CD4-positive, CD25-positive, alpha-beta regulatory T cell (primary cell): Measurements from ENCODE around the gene GTPBP8. TPM values are rescaled to one million over a fixed set of nuclear protein-coding genes. Genes with fewer than 3 reads are reported as not detected.

Source experiments
- ATAC-seq, 2 donors: fragments of 150-1000 bp; cut with Tn5 transposase; one replicate each; pipeline ENCODE4 v1.10.0; 2021; ENCODE audit warnings: low read depth in 2 of 2, moderate number of reproducible peaks in 2 of 2, moderate library complexity in 1 of 2
- DNase-seq, 3 donors: peaks; one replicate each; pipeline versions ENCODE4 v3.0.0 to v3.0.0-alpha.2; 2012 to 2022; ENCODE audit warnings: mixed read lengths in 1 of 3
- H3K27ac ChIP-seq: one replicate; pipeline ENCODE4 v1.7.0; 2013; ENCODE audit warnings: mild to moderate bottlenecking, low read length; ENCODE audit not compliant: insufficient read depth, poor library complexity, severe bottlenecking
- H3K27me3 ChIP-seq: one replicate; pipeline ENCODE4 v1.7.0; 2013; ENCODE audit warnings: low read length; ENCODE audit not compliant: control insufficient read depth, insufficient read depth
- H3K36me3 ChIP-seq: one replicate; pipeline ENCODE4 v1.7.0; 2013; ENCODE audit warnings: mild to moderate bottlenecking, low read length, moderate library complexity; ENCODE audit not compliant: control insufficient read depth, insufficient read depth
- H3K4me1 ChIP-seq: 2 replicates; pipeline ENCODE4 v1.7.0; 2013; ENCODE audit warnings: mild to moderate bottlenecking, low read length; ENCODE audit not compliant: insufficient read depth, control insufficient read depth, poor library complexity, severe bottlenecking
- H3K4me3 ChIP-seq: one replicate; pipeline ENCODE4 v1.7.0; 2013; ENCODE audit warnings: low read depth, mild to moderate bottlenecking, low read length, moderate library complexity
- H3K9me3 ChIP-seq, 2 experiments: 1 replicate in 1 of 2; 2 replicates in 1 of 2; pipeline ENCODE4 v1.7.0; 2013; ENCODE audit warnings: low read length in 2 of 2, mild to moderate bottlenecking in 1 of 2, moderate library complexity in 1 of 2; ENCODE audit not compliant: control insufficient read depth in 2 of 2
- H3K27ac Mint-ChIP-seq, 3 donors: one replicate each; pipeline ENCODE4 v1.8.0; 2020 to 2022; ENCODE audit warnings: mild to moderate bottlenecking in 3 of 3, mixed read lengths in 3 of 3, moderate library complexity in 2 of 3
- H3K27me3 Mint-ChIP-seq: one replicate; pipeline ENCODE4 v1.8.0; 2022; ENCODE audit warnings: mild to moderate bottlenecking, mixed read lengths
- H3K36me3 Mint-ChIP-seq: one replicate; pipeline ENCODE4 v1.8.0; 2020; ENCODE audit warnings: mixed read lengths
- H3K4me1 Mint-ChIP-seq, 4 donors: one replicate each; pipeline ENCODE4 v1.8.0; 2020 to 2022; ENCODE audit warnings: mixed read lengths in 4 of 4, mild to moderate bottlenecking in 1 of 4
- H3K4me3 Mint-ChIP-seq, 4 donors: one replicate each; pipeline ENCODE4 v1.8.0; 2020 to 2022; ENCODE audit warnings: mild to moderate bottlenecking in 4 of 4, mixed read lengths in 4 of 4, moderate library complexity in 3 of 4
- H3K9me3 Mint-ChIP-seq, 7 donors: one replicate each; pipeline ENCODE4 v1.8.0; 2020 to 2022; ENCODE audit warnings: mixed read lengths in 7 of 7, mild to moderate bottlenecking in 3 of 7, moderate library complexity in 2 of 7
- polyA plus RNA-seq, 4 donors: library from polyadenylated mRNA; unstranded; fragments of 300-500 nt; fragmentation: Illumina TruSeq; gene quantifications; one replicate each; pipeline ENCODE4 v1.2.3, GENCODE V29; 2021
- total RNA-seq: library from RNA; stranded (reverse); gene quantifications from one replicate; pipeline ENCODE4 v1.2.3, GENCODE V29; 2022

Gene GTPBP8
- total and polyA plus RNA-seq, 5 donors from 2014 or later = 17.0 to 25.7 (median 18.8) TPM

DNA sequence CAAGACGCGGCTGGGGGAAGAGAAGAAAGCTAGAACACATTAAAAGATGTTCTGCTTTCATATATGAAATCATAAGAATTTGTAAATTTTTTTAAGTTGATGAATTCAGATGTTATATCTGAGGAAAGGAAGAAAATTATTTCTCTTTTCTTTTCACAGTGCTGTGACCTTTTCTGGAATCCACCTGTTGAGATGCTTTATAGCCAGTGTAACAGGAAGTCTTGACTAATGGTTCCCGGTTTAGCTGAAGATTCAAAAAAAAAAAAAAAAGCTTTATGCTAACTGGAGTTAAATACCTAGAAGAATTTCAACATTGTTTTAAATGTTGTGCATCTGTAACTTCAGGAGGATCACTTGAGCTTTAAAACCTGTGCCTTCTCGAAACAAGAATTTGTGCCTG is 9.9 kb downstream of the GTPBP8 start:
- no peaks in the 10 kb centered on the region for H3K9me3 Mint-ChIP-seq
- Histone ChIP-seq H3K27ac (no peak overlapping the region), H3K36me3 (peaks cover 60% of the 10 kb centered on the region), H3K4me1 (peaks cover 4% of the 10 kb centered on the region), H3K27me3 (no peaks in the 10 kb centered on the region), H3K4me3 (no peak overlapping the region), H3K9me3 (no peaks in the 10 kb centered on the region)
- DNase-seq (no peak), ATAC-seq (no peak)
- peak overlapping the region in 1 of 4 donors; percentile 27 for H3K4me3 Mint-ChIP-seq
- H3K27ac Mint-ChIP-seq = peak overlapping the region in 2 of 3 donors; percentile 29 to 36
- H3K27me3 Mint-ChIP-seq = no peaks in the 10 kb centered on the region
- H3K4me1 Mint-ChIP-seq = peaks cover 19 to 59% (median 42%) of the 10 kb centered on the region in 4 donors
- H3K36me3 Mint-ChIP-seq = peaks cover 32% of the 10 kb centered on the region

- Histone ChIP-seq H3K36me3 (peaks cover 54% of the 10 kb centered on the region), H3K9me3 (no peaks in the 10 kb centered on the region), H3K4me1 (peaks cover 14% of the 10 kb centered on the region), H3K4me3 (no peak overlapping the region), H3K27ac (no peak overlapping the region), H3K27me3 (no peaks in the 10 kb centered on the region)
- Mint-ChIP-seq H3K4me1 (peaks cover 22 to 67% (median 48%) of the 10 kb centered on the region in 4 donors), H3K36me3 (peaks cover 35% of the 10 kb centered on the region), H3K4me3 (no peak overlapping the region), H3K27me3 (no peaks in the 10 kb centered on the region), H3K27ac (peak overlapping the region; percentile 69 to 84 (median 82)), H3K9me3 (no peaks in the 10 kb centered on the region)
- ATAC-seq = no peak
- no peak for DNase-seq
These were observed 11.3 kb downstream of the GTPBP8 start for GRCh38 chr3:113002037-113002436.

DNA sequence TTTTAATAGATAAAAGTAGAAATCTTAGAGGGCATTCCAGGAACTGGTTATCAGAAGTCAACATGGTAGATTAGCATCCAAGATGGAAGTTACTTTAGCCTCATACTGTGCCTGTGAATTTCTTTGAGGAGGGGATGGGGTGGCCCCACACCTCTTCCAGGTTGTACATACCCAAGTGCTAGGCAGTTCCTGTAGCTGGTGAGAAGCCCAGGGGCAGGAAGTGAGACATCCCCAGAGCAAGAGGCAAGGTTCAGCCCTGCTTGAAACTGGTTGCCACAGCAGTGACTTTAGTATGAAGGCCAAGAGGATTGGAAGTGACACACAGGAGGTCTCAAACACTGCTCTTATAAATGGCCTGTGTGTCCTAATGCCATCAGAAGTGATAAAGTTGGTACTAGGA is 11.9 kb downstream of the GTPBP8 start:
- peak overlapping the region in 1 of 4 donors; percentile 28 for H3K4me3 Mint-ChIP-seq
- peaks cover 38% of the 10 kb centered on the region for H3K36me3 Mint-ChIP-seq

DNA sequence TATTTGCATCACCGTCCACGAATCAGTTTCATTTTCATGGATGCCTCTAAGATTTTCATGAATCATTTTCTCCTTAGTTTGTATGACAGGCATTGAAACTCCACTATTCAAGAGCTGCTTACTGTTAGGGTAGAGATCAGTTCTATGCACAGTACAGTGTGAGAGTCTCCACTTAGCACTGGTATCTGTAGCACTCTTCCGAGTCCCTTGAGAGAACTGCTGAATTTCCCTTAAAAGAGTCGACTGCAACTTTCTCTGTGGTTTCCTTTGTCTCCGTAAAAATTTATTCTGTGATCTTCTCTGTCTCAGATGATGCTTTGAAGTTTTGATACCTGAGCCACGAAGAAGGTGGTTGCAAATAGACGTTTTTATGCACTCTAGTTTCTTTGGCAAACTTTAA is 14.8 kb downstream of the GTPBP8 start:
- peaks cover 18 to 51% (median 50%) of the 10 kb centered on the region in 4 donors for H3K4me1 Mint-ChIP-seq
- Histone ChIP-seq H3K9me3 (no peaks in the 10 kb centered on the region), H3K27me3 (no peaks in the 10 kb centered on the region), H3K36me3 (peaks cover 53% of the 10 kb centered on the region), H3K4me1 (peaks cover 14% of the 10 kb centered on the region), H3K27ac (peak overlapping the region; percentile 65), H3K4me3 (peak overlapping the region; percentile 79)
- peak; percentile 73 to 74 for ATAC-seq
- H3K27me3 Mint-ChIP-seq = no peaks in the 10 kb centered on the region
- H3K36me3 Mint-ChIP-seq = peaks cover 27% of the 10 kb centered on the region
- peak overlapping the region; percentile 46 to 80 (median 63) for H3K4me3 Mint-ChIP-seq
- H3K27ac Mint-ChIP-seq = peak overlapping the region; percentile 82 to 96 (median 89)
- DNase-seq = peak in 2 of 3 donors; percentile 58 to 61
- no peaks in the 10 kb centered on the region for H3K9me3 Mint-ChIP-seq

More for the DNA sequence above, 11.9 kb downstream of the GTPBP8 start:
- peaks cover 14% of the 10 kb centered on the region for H3K4me1 ChIP-seq
- H3K4me3 ChIP-seq = no peak overlapping the region
- H3K36me3 ChIP-seq = peaks cover 56% of the 10 kb centered on the region
- DNase-seq (peak in 1 of 3 donors; percentile 72), ATAC-seq (peak; percentile 74 to 75)
- peak overlapping the region; percentile 69 to 84 (median 82) for H3K27ac Mint-ChIP-seq
- peak overlapping the region; percentile 15 for H3K27ac ChIP-seq
- H3K4me1 Mint-ChIP-seq = peaks cover 22 to 66% (median 49%) of the 10 kb centered on the region in 4 donors
- no peaks in the 10 kb centered on the region for H3K27me3 Mint-ChIP-seq
- H3K27me3 ChIP-seq = no peaks in the 10 kb centered on the region
- no peaks in the 10 kb centered on the region for H3K9me3 Mint-ChIP-seq
- H3K9me3 ChIP-seq = no peaks in the 10 kb centered on the region

DNA sequence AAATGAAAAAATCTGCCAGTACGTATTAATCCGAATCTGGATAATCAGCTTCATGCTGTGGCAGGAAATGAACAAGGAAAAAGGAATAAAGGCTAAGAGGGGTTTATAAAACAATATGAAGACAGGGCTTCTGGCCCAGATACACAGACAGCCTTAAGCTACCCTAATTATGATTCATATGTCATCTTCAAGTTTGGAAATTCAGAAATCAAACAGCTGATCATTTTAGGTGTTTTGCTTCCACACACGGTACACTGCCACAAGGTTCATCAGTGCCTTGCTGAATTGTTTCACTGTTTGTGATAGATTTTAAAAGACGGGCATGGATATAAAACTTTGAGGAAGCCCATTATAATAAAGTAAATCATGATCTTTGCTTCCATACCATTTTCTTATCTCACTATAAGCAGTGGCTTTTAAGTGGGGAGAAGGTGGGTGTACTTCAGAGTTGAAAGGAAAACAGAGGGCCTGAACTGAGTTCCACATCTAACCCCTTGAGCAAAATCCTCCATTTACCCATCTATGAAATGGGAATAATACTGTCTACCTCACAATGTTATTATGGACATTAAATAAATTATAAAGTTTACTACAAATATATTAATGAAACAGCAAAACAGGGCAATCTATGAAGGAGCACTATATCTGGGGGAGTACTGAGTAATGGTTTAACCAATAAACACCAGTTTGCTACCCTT is 15.7 kb downstream of the GTPBP8 start:
- H3K4me3 ChIP-seq = peak overlapping the region; percentile 79
- Mint-ChIP-seq H3K4me3 (peak overlapping the region in 2 of 4 donors; percentile 60 to 66), H3K36me3 (peaks cover 32% of the 10 kb centered on the region), H3K27ac (peak overlapping the region; percentile 82 to 96 (median 89)), H3K27me3 (no peaks in the 10 kb centered on the region), H3K9me3 (no peaks in the 10 kb centered on the region), H3K4me1 (peaks cover 20 to 48% (median 48%) of the 10 kb centered on the region in 4 donors)
- H3K27me3 ChIP-seq = no peaks in the 10 kb centered on the region
- H3K27ac ChIP-seq = peak overlapping the region; percentile 65
- H3K9me3 ChIP-seq = no peaks in the 10 kb centered on the region
- ATAC-seq (no peak), DNase-seq (no peak)
- H3K4me1 ChIP-seq = peaks cover 14% of the 10 kb centered on the region
- H3K36me3 ChIP-seq = peaks cover 58% of the 10 kb centered on the region

DNA sequence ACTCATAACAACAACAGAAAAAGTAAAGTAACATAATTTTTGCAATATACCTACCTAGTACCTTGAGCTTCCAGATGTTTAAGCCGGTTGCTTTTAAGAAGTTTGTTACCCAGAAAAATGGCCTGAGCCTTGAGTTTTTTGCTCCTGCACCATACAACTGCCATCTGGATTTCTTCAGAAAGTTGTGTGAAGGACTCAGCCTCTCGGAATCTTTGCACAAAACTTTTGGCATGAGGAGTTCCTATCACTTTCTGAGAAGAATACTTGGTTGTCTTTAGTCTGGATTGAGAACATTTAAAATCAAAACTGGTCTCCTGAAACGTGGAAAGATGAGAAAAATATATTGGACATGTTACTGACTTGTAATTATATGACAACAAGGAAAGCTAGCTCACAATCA is 17.3 kb downstream of the GTPBP8 start:
- Histone ChIP-seq H3K27ac (no peak overlapping the region), H3K27me3 (no peaks in the 10 kb centered on the region), H3K36me3 (peaks cover 61% of the 10 kb centered on the region), H3K4me1 (peaks cover 14% of the 10 kb centered on the region), H3K9me3 (no peaks in the 10 kb centered on the region), H3K4me3 (no peak overlapping the region)
- Mint-ChIP-seq H3K4me3 (no peak overlapping the region), H3K27ac (no peak overlapping the region), H3K4me1 (peaks cover 23 to 51% (median 44%) of the 10 kb centered on the region in 4 donors), H3K36me3 (peaks cover 40% of the 10 kb centered on the region), H3K9me3 (no peaks in the 10 kb centered on the region), H3K27me3 (no peaks in the 10 kb centered on the region)
- DNase-seq = no peak
- ATAC-seq = no peak

- Mint-ChIP-seq H3K27me3 (no peaks in the 10 kb centered on the region), H3K36me3 (peaks cover 44% of the 10 kb centered on the region), H3K4me3 (peak overlapping the region in 2 of 4 donors; percentile 16 to 50), H3K9me3 (no peaks in the 10 kb centered on the region), H3K27ac (peak overlapping the region; percentile 12 to 83 (median 15)), H3K4me1 (peaks cover 33 to 62% (median 53%) of the 10 kb centered on the region in 4 donors)
- peaks cover 69% of the 10 kb centered on the region for H3K36me3 ChIP-seq
- no peaks in the 10 kb centered on the region for H3K9me3 ChIP-seq
- ATAC-seq (no peak), DNase-seq (no peak)
- H3K27ac ChIP-seq = no peak overlapping the region
- H3K4me1 ChIP-seq = peaks cover 29% of the 10 kb centered on the region
- no peaks in the 10 kb centered on the region for H3K27me3 ChIP-seq
- H3K4me3 ChIP-seq = no peak overlapping the region
These were observed 22.8 kb downstream of the GTPBP8 start for GRCh38 chr3:113013593-113013992.
